HEK293 (cell line): ENCODE measurements around the gene TRAF3.

Source experiments
- PRDM1 ChIP-seq: fragments of 450-650 bp; formaldehyde crosslinking; IDR thresholded peaks from 2 replicates; pipeline ENCODE4; 2016; ENCODE audit warnings: missing biosample characterization, missing genetic modification characterization
- ZBTB44 ChIP-seq: fragments of 450-650 bp; IDR thresholded peaks from 2 replicates; pipeline ENCODE4 v1.5.1; 2018; ENCODE audit warnings: missing biosample characterization, mild to moderate bottlenecking, missing genetic modification characterization
- ZBTB6 ChIP-seq: fragments of 450-650 bp; formaldehyde crosslinking; IDR thresholded peaks from 2 replicates; pipeline ENCODE4 v1.5.1; 2017; ENCODE audit warnings: missing biosample characterization, missing genetic modification characterization
- ZNF398 ChIP-seq: fragments of 450-650 bp; formaldehyde crosslinking; IDR thresholded peaks from 2 replicates; pipeline ENCODE4 v1.5.1; 2017; ENCODE audit warnings: missing biosample characterization, missing genetic modification characterization
- ZNF473 ChIP-seq: fragments of 450-650 bp; formaldehyde crosslinking; IDR thresholded peaks from 2 replicates; pipeline ENCODE4 v1.5.1; 2017; ENCODE audit warnings: missing biosample characterization, missing genetic modification characterization
- ZNF555 ChIP-seq: fragments of 450-650 bp; formaldehyde crosslinking; conservative IDR thresholded peaks from 2 replicates; pipeline ENCODE4 v1.5.1; 2017; ENCODE audit warnings: missing biosample characterization, mild to moderate bottlenecking, missing genetic modification characterization, inconsistent platforms
- TF ChIP-seq, protein P1 (sequence below): fragments of 450-650 bp; formaldehyde crosslinking; IDR thresholded peaks from 2 replicates; pipeline ENCODE4 v1.5.1; 2016; ENCODE audit warnings: missing biosample characterization, missing genetic modification characterization

DNA sequence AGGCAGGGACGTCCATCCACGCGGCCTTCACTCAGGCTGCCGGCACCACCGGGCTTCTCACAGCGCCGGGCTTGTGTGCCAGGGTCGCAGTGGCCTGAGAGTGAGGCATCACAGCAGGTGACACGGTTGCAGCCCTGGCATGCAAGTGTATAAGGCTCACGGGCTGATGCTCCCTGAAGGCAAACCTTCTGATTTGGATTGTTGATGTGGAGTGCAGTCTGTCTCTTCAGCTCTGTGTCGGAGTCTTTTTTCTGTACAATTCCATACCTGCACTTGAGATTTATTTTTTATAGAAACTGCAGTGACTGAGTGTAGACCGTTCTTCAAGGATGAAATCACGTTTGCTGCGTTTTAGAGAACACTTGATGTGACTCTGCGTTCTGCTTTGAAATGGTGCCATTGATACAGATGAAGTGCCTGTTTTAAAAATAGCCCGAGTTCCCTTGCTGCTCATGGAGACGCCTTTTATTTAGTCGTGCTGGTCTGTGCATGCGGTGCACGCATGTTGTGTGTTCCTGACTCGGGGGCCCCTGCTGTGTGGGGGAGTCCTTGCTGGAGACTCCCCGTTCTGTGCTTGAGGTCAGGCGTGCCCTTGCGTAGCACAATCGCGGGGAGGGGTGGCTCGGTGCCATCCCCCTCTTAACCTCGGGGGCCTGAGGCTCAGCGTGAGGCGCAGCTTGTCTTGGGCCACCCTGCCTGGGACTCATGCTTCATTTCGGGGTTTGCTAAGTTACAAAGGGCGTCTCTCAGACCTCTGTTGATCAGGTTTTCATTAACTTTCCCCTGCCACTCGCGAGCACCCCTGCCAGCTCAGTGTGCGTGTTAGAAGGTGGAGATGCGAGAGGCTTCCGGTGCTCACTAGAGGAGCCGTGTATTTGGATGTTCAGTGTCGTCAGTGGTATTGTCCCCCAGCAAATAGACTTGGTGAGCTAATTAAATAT is 123.7 kb downstream of the TRAF3 start:
- TF ChIP-seq, protein P1, sequence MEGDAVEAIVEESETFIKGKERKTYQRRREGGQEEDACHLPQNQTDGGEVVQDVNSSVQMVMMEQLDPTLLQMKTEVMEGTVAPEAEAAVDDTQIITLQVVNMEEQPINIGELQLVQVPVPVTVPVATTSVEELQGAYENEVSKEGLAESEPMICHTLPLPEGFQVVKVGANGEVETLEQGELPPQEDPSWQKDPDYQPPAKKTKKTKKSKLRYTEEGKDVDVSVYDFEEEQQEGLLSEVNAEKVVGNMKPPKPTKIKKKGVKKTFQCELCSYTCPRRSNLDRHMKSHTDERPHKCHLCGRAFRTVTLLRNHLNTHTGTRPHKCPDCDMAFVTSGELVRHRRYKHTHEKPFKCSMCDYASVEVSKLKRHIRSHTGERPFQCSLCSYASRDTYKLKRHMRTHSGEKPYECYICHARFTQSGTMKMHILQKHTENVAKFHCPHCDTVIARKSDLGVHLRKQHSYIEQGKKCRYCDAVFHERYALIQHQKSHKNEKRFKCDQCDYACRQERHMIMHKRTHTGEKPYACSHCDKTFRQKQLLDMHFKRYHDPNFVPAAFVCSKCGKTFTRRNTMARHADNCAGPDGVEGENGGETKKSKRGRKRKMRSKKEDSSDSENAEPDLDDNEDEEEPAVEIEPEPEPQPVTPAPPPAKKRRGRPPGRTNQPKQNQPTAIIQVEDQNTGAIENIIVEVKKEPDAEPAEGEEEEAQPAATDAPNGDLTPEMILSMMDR (tag by site-specific recombination) = no peak
- TF ChIP-seq ZNF555 (tag by site-specific recombination) (no peak), ZBTB6 (tag by site-specific recombination) (no peak), PRDM1 (tag by site-specific recombination) (no peak), ZNF473 (tag by site-specific recombination) (no peak), ZBTB44 (tag by site-specific recombination) (no peak), ZNF398 (tag by site-specific recombination) (no peak)
